ENCODE measurements around the gene ACSM6.

The ACSM6 gene

GRCh38 chr10:95275726-95276366 is 81.8 kb downstream of the ACSM6 start:
- no peak for DNase-seq

GRCh38 chr10:95276367-95277200 is 82.5 kb downstream of the ACSM6 start:
- no peak for DNase-seq

DNA sequence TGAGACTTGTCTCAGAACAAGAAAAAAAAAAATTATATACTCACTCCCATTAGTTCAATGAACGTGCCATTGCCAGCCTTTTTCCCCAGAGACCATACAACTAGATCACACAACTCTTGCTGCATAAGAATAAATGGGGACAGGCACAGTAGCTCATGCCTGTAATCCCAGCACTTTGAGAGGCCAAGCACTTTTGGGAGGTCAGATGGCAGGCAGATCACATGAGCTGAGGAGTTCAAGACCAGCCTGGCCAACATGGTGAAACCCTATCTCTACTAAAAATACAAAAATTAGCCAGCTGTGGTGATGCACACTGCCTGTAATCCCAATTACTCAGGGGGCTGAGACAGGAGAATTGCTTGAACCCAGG is 83.1 kb downstream of the ACSM6 start:
- no peak for DNase-seq

GRCh38 chr10:95277614-95278013 is 83.6 kb downstream of the ACSM6 start:
- no peak for DNase-seq

All from NCI-H446 treated with DMSO at 0.1 percent for 48 hours (cell line).